ENCODE results near the gene MAPK6.
A peak's percentile ranks its signal among the peaks of the same experiment; 100 is the strongest.

MAPK6 gene

DNA sequence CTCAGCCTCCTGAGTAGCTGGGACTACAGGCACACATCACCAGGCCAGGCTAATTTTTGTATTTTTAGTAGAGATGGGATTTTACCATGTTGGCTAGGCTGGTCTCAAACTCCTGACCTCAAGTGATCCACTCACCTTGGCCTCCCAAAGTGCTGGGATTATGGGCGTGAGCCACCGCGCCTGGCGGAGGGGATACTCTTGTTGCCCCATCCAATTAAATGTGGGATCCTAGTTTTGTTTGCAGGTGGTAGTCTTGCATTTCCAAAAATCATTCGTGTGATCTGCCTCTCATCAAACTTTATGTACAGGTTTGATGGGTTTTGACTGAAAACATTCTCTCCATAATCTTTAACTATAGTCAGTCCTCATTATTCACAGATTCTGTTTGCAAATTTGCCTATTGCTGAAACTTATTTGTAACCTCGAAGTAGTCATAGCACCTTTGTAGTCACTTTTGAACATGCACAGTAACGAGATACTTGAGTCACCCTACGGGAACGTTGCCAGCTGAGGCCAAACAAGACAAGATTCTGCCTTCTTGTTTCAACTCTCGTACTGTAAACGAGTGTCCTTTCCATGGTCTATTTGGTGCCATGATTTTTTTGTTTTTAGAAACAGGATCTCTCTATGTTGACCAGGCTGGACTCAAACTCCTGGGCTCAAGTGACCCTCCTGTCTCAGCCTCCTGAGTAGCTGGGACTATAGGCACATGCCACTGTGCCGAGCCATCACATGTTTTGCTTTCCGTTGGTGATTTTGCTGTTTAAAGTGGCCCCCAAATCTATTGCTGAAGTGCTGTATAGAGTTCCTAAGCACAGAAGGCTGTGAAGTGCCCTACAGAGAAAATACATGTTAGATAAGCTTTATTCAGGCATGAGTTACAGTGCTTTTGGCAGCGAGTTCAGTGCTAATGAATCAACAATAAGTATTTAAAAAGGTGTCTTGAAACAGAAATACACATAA is 8.1 kb upstream of the MAPK6 start:
- peak; percentile 96 for DNase-seq (ENCODE audit: low read depth)

DNA sequence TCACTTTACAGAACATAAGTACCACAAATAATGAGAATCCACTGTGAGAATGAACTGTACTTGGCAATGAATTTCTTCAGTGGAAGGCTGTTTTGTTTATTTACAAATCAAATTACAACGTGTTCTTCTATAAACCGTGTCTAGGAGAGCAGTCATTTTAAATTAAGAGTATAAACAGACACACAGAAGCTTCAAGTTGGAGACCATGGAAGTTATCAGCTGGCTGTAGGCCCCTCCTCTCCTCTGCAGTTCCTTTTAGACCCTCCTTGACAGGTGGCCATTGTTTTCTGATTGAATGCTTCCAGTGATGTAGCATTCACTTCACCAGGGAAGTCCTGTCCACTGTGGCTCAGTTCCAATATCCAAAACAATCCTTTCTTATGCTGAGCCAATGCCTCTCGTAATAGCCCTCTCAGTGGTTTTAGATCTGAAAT is 7.3 kb upstream of the MAPK6 start:
- DNase-seq (ENCODE audit: low read depth): no peak

DNA sequence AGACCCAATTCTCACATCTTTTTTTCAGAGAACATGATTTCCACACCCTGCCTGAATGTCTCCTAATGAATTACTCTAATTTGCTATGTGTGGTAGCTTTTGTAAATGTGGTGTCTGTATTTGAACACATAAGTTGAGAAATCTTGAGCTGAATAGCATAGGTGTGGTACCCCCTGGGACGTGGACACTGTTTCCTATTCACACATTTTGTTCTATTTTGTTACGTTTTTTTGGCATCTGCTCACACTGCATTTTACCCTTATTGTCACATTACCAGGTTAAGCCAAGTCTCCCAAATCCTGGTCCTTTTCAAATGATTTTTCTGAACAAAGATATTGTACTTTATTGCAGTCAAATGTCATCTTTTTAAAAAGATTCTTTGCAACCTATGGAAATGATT is 6.8 kb upstream of the MAPK6 start:
- DNase-seq (ENCODE audit: low read depth): no peak

DNA sequence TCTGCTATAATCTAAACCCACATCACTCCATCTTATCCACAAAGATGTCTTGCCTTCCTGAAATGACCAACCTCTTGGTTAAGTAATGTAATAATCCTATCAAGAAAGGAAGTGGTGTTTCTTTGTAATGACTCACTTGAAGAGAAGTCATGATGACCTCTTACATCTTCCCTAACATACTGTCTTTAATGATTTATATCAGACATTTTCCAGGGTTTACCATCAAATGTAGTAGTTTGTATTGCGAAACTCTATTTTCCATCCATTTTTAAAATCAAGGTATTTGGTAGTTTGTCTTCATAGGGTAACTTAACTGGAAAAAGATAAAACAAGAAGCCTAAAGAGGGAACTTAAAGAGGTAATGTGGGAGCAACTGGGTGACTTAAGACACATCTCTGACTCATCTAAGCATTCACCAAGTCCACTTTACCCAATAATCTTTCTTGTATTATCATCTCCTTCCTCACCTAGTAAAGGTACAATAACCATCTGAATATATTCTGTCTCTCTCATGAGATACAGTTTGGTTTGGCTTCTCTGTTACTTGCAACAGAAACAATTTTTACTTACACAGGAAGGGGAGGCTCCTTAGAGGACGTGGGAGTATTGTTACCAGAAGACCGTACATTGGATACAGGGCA is 5.7 kb upstream of the MAPK6 start:
- DNase-seq (ENCODE audit: low read depth): peak; percentile 81

DNA sequence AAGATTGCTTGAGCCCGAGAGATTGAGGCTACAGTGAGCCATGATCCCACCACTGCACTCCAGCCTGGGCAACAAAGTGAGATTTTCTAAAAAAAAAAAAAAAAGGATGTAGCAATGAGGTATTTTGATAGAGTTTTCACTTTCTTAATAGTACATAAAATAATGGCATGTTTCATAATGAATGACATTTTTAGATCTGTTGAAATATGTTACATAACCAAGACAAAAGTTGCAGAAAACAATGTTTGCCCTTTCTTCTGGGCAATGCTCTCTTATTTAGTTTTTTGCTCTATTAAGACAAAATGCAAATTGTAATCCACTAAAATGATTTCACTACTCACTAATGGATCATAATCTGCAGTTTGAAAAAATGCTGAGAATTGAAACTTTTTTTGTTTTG is 4.4 kb upstream of the MAPK6 start:
- no peak for DNase-seq (ENCODE audit: low read depth)

DNA sequence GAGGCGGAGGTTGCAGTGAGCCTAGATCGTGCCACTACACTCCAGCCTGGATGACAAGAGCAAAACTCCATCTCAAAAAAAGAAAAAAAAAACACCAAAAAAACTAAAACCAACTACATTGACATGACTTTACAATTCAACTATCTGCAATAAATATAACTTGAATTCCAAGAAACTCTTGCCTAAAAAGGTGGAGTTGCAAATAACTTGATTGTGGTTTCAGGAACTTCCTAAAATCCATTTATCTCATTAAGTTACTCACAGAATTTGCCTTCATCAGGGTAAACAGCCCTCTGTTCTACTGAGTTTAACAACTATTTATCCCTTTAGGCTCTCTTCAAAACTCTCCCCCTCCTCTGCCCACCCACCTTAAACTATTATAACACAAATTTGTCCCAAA is 2.7 kb upstream of the MAPK6 start:
- no peak for DNase-seq (ENCODE audit: low read depth)

DNA sequence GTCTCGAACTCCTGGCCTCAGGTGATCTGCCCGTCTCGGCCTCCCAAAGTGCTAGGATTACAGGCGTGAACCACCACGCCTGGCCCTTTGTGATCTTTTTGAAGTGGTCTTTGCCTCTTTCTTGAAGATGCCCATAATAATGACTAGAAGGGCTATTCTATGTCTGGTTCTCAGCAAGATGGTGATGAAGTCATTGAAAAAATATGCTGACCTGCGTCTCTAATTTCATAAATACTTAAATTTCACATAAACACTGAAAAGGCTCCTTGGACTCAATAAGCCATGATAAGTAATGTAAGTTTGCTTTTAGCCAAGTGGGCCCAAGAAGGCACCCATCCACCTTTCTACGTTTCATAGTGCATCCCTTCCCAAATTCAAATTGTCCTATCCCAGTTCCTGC is 775 bp upstream of the MAPK6 start:
- peak; percentile 84 for DNase-seq (ENCODE audit: low read depth)

DNA sequence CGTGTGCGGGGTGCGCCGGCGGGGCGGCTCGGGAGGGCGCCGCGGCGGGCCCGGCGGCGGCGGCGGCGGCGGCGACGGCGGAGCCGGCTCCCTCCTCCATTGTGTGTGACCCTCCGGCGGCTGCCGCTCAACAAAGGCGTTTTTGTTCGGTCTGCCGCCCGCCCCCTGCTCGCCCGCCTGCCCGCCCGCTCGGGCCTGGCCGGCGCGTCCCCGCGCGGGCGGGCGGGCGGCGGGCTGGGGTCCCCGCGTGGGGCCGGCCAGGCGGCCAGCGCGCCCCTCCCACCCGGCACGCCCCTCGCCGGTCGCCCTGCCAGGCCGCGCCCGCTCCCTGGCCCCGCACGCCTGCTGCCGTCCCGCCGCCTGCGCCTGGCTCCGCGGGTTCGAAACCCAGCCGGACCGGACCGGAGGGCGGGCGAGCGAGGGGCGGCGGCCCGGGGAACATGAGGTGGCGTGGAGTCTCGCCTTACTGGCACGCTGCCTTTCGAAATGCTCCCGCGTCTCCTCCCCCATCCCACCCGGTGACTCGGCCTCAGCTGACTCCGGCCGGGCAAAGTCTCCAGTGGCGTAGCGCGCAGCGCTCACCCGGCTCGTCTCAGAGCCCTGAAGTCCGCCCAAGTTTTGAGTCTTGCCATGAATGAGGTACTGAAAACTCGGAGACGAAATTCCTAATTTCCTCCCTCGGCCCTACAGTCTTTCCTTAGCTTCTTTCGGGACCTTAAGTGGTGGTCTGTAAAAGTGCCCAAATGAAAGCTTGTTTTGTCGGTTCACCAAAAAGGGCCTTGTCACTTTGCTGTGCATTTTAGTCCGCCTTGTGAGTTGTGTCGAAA is 588 bp downstream of the MAPK6 start:
- DNase-seq (ENCODE audit: low read depth): peak; percentile 91

DNA sequence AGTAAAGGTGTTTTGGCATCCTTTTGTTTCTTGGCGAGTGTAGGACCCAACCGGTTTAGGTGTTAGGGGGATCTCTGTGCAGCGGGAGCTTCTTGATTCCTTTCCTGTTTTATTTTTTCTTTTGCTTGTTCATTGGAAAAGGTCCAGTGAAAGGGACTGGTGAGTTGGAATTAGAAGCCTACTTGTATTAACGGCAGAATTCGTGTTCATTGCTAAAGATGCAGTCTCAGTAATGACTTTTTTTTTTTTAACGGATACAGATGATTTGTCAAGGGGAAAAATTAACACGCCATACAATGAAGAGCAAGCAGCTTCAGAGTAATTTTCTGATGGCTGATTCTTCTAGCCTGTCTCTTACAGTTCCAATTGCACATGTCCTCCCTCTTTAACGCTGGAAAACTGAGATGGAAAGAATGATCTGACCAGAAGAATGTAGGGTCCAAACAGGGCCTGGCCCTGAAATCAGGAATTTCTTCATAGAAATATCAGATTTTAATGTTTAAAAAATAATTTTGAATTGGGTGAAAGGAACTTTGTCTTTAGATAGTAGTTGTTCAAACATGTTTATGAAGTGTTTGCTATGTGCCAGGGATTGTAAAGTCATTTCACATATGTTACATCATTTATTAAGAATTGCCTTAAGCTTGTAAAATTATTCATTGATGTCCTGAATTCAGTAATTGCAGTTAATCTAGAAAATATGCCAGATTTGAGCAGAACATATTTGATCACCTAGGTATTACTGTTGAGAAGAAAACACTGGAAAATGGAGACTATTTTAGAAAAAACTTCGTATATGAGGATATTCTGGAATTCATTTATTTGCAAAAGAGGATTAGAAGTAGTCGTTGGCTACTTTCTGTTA is 1.4 kb downstream of the MAPK6 start:
- DNase-seq (ENCODE audit: low read depth): peak; percentile 31

DNA sequence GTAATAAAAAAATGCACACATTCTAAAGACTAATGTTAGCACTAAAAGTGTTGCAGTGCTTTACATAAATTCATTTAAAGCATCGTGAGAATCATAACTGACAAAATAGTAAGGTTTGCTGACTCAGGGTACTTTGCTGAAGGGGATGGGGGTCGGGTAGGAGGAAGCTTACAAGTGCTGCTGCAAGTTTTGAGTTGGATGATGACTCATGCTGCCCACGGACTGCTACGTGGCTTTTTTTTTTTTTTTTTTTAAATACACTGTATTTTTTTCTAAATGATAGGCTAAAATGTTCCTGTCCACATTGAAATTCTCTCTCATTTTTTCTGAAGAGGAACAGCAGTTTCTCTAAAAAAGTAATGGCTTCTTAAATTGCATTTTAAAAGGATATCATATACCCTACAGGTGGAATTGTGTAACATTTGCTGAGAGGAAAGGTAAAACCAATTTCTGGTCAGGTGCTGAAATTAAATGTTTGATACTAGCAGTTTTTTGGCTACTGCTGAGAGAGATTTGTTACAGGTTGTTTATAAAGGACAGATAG is 2.2 kb downstream of the MAPK6 start:
- peak; percentile 97 for DNase-seq (ENCODE audit: low read depth)

DNA sequence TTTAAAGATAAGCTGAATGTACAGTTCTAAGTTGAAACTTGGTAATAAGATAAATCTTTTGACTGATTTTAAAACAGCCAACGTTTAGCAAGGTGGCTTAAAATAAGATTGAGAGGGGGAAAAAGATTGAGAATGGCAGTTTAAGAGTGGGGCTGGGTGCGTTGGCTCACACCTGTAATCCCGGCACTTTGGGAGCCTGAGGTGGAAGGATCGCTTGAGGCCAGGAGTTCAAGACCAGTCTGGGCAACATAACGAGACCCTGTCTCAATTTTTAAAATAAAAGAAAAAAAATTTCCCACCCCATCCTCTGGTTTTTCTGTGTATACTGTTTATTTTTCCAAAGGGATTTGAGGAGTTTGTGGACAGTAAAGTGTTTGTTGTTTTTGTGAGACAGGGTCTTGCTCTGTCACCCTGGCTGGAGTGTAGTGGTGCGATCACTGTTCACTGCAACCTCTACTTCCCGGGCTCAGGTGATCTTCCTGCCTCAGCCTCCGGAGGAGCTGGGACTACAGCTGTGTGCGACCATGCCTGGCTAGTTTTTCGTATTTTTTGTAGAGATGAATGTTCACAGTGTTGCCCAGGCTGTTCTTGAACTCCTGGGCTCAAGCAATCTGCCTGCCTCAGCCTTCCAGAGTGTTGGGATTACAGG is 3.0 kb downstream of the MAPK6 start:
- no peak for DNase-seq (ENCODE audit: low read depth)

DNA sequence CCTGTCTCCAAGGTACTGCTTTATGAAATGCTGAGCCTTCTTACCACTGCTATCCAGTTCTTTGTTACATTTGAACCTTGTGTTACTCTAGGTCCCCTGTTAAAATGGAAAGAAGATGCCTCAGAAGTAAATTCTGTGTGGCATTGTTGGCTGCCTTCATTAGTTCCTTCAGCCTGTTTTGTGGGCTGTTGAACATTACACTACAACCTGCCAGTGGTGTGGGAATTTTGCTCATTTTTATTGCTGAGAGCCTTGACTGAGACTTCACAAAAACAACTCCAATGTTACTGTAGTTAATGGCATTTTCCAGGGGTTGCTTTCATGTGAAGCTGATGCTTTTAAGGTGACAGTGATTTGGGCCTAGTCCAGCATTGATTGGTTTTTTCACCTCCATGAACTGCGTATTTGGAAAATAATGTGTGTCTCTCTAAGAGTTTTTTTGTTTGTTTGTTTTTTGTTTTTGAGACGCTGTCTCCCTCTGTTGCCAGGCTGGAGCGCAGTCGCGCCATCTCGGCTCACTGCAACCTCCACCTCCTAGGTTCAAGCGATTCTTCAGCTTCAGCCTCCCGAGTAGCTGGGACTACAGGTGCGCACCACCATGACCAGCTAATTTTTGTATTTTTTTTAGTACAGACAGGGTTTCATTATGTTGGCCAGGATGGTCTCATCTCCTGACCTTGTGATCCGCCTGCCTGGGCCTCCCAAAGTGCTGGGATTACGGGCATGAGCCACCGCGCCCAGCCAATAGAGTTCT is 4.3 kb downstream of the MAPK6 start:
- DNase-seq (ENCODE audit: low read depth): peak; percentile 6

DNA sequence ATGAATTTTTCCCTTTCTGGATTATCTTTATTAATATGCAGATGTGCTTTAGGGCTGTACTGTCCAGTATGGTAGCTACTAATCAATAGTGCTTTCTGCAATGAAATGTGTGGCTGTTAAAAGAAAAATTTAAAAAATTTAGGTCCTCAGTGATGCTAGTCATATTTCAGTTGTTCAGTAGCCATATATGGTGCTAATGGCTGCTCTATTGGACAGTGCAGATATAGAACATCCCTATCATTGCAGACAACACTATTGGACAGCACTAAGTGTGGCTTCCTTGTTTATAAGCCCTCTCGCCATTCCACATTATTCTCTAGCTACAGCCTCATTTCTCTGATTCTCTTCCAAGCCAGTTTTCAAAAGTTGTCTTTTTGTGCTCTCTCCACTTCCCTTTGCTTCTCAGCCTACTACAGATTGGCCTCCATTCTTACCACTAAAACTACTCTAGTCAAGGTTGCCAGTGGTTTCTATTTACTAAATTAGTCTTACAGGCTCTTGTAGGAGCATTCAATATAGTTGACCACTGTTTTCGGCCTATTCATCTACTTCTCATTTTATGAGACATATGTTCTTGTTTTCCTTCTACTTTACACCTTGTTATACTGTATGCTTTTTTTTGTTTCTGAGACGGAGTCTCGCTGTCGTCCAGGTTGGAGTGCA is 9.5 kb downstream of the MAPK6 start:
- DNase-seq (ENCODE audit: low read depth): no peak

DNA sequence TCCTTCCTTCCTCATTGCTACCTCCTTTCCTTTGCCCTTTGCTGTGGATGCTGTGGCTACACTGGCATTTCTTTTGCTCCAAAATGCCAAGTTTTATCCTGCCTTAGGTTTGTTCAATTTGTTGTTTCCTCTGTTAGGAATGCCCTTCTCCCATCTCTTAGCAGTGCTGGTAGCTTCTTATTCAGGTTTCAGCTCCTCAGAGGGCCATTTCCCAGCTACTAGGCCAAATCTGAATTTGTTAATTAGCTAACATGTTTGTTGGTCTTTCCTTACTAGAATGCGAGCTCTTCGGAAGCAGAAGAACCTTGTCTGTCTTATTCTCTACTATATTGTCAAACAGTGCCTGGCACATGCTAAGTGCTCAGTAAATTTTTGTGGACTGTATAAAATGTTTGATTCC is 11.0 kb downstream of the MAPK6 start:
- DNase-seq (ENCODE audit: low read depth): no peak

DNA sequence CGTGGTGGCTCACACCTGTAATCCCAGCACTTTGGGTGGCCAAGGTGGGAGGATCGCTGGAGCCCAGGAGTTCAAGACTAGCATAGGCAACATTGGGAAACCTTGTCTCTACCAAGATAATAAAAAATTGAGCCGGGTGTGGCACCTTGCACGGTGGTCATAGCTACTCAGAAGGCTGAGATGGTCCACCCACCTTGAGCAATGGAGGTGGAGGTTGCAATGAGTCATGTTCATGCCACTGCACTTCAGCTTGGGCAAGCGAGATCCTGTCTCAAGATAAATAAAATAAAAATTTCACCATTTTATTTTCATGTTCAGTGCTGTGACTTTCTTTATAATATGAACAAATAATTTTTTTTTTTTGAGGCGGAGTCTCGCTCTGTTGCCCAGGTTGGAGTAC is 12.5 kb downstream of the MAPK6 start:
- peak; percentile 47 for DNase-seq (ENCODE audit: low read depth)

DNA sequence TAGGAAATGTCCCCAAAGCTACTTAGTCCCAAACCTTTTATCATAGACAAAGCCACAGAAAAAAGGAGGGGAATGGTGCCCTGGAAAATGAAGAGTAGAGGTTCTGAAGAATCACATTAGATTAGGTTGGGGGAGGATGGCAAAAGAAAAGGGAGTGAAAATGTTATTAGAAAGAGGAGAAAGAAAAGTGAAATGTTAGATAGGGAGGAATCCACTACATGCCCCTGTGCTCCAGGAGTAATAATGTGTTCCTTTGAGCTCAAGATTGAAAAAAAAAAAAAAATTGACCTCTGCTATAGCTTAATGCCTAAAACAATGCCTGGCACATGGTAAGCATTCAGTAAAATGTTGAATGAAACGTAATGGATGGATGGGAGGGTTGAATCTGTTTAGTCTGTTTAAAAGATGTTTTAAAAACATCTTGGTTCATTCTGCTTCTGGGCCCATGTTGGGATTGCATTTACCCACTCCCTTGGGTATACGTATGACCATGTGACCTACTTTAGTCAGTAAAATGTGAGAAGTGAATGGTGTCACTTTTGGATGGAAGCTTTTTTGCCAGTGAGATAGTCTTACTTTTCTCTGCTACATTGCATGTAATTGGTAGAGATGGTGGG is 19.0 kb downstream of the MAPK6 start:
- no peak for DNase-seq (ENCODE audit: low read depth)

DNA sequence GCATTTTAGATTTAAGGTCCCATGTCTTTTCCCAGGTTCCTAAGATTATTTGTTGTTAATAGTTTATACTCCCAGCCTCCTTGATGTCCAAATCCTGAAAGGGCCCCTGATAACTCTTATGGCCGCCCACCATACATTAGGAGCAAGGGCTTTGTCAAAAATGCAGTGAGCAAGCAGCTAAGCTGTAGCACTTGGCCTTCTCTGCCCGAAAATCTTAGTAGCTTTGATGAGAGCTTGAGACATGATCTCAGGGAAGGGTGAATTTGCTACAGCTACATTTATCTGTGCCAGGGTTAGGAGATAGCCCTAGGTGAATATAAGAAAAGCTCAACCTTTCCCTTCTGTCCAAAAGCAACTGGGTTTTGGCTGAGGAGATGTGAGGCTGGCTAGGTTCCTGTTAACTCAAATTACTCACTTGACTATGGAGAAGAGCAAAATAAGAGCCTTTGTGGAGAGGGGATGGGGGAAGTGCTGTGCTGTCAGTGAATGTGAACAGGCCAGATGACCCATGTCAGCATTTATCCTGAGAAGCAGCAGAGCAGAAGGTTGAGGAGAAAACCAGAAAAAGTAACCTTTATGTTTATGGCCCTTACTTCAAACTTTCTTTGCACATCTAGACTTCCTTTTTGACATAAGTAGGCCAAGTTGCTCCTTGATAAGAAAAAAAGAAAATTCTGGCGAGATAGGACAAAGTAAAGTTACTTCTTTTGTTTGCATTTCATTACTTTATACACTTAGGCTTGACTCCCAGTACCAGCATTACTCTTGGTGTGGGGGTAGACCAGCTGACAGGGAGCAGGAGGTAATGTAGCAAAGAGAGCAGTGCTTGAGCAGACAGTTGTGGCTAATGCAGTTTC is 21.1 kb downstream of the MAPK6 start:
- DNase-seq (ENCODE audit: low read depth): peak; percentile 44

Measured in iris pigment epithelial cell (primary cell).